Measurements from ENCODE around the gene ALKAL2.

Gene ALKAL2

GRCh38 chr2:236993-237539, 50.8 kb downstream of the ALKAL2 start:
- H3K4me3 ChIP-seq (ENCODE audit: low read depth in 1 of 2, low read length in 2 of 2), result no peak overlapping the region
- no peaks in the 10 kb centered on the region for H3K4me1 ChIP-seq (ENCODE audit: control insufficient read depth in 1 of 2, insufficient read depth in 2 of 2, low read length in 2 of 2)
- H3K27ac ChIP-seq (ENCODE audit: low read length), result no peak overlapping the region
- no peaks in the 10 kb centered on the region for H3K9me3 ChIP-seq (ENCODE audit: control insufficient read depth in 1 of 2, low read length in 2 of 2)
- H3K36me3 ChIP-seq (ENCODE audit: control insufficient read depth in 1 of 2, insufficient read depth in 2 of 2, low read length in 2 of 2), result peaks cover 3 to 8% of the 10 kb centered on the region in 2 donors
- no peaks in the 10 kb centered on the region for H3K27me3 ChIP-seq (ENCODE audit: low read depth, low read length)

- Histone ChIP-seq H3K36me3 (ENCODE audit: control insufficient read depth in 1 of 2, insufficient read depth in 2 of 2, low read length in 2 of 2) (peaks cover 11 to 20% of the 10 kb centered on the region in 2 donors), H3K4me1 (ENCODE audit: control insufficient read depth in 1 of 2, insufficient read depth in 2 of 2, low read length in 2 of 2) (no peaks in the 10 kb centered on the region), H3K9me3 (ENCODE audit: control insufficient read depth in 1 of 2, low read length in 2 of 2) (no peaks in the 10 kb centered on the region), H3K27me3 (ENCODE audit: low read depth, low read length) (no peaks in the 10 kb centered on the region), H3K4me3 (ENCODE audit: low read depth in 1 of 2, low read length in 2 of 2) (no peak overlapping the region), H3K27ac (ENCODE audit: low read length) (no peak overlapping the region)
These were observed 53.5 kb downstream of the ALKAL2 start for GRCh38 chr2:234421-234820.

- Histone ChIP-seq H3K9me3 (ENCODE audit: control insufficient read depth in 1 of 2, low read length in 2 of 2) (no peaks in the 10 kb centered on the region), H3K4me3 (ENCODE audit: low read depth in 1 of 2, low read length in 2 of 2) (no peak overlapping the region), H3K27ac (ENCODE audit: low read length) (no peak overlapping the region), H3K36me3 (ENCODE audit: control insufficient read depth in 1 of 2, insufficient read depth in 2 of 2, low read length in 2 of 2) (peaks cover 12 to 29% of the 10 kb centered on the region in 2 donors), H3K4me1 (ENCODE audit: control insufficient read depth in 1 of 2, insufficient read depth in 2 of 2, low read length in 2 of 2) (no peaks in the 10 kb centered on the region), H3K27me3 (ENCODE audit: low read depth, low read length) (no peaks in the 10 kb centered on the region)
These were observed 54.9 kb downstream of the ALKAL2 start for GRCh38 chr2:233030-233429.

DNA sequence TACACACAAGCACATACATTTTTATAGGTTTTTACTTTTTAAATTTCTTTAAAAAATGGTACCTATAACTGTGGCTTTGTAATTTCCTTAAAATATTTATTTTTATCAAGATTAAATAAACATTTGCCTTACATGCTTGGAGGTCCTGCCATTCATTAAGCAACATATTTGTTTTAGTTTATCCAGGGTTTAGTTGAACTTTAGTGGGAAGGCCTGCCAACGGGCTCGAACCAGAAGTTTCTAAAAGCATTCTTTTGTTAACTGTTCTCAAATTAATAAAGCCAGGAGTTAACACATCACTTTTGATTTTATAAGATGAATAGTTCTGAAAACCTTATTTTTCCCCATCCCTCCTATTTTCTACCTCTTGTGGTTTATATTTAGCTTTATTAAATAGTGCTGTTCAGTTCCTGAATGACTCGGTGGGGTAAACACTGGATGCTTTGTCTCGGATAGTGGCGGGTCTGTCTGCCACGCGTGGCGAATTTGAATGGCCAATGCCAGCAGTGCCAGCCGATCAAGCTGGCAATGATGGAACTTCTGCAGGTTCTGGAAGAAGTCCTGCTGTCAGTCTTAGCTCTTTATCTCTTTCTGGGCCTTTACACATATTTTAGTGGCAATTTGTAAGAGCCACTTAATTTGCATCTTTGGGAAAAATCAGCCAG, 56.2 kb downstream of the ALKAL2 start:
- H3K27me3 ChIP-seq (ENCODE audit: low read depth, low read length), result no peaks in the 10 kb centered on the region

More for the DNA sequence above, 56.2 kb downstream of the ALKAL2 start:
- no peak overlapping the region for H3K27ac ChIP-seq (ENCODE audit: low read length)
- no peaks in the 10 kb centered on the region for H3K9me3 ChIP-seq (ENCODE audit: control insufficient read depth in 1 of 2, low read length in 2 of 2)
- H3K36me3 ChIP-seq (ENCODE audit: control insufficient read depth in 1 of 2, insufficient read depth in 2 of 2, low read length in 2 of 2), result peaks cover 16 to 34% of the 10 kb centered on the region in 2 donors
- H3K4me3 ChIP-seq (ENCODE audit: low read depth in 1 of 2, low read length in 2 of 2), result no peak overlapping the region
- no peaks in the 10 kb centered on the region for H3K4me1 ChIP-seq (ENCODE audit: control insufficient read depth in 1 of 2, insufficient read depth in 2 of 2, low read length in 2 of 2)

Data from muscle layer of duodenum (tissue), 2 donors.